GM19467 (cell line): Measurements from ENCODE around the gene ANKFY1.
"Not testable (repeated sequence)": the region's sequence is repeated elsewhere in the genome, so short reads cannot be mapped to it uniquely, and the experiment has no call there.

ENCODE experiments used
- ATAC-seq: cut with Tn5 transposase; IDR thresholded peaks from one replicate; pipeline ENCODE4 v1.9.1; 2021; ENCODE audit warnings: mild to moderate bottlenecking, moderate library complexity; ENCODE audit not compliant: unreplicated experiment

Gene ANKFY1

GRCh38 chr17:4258867-4259266 is 4.9 kb downstream of the ANKFY1 start:
- no peak for ATAC-seq

- no peak for ATAC-seq
These were observed 6.8 kb downstream of the ANKFY1 start for GRCh38 chr17:4256952-4257351.

- not testable (repeated sequence) for ATAC-seq
These were observed 8.5 kb downstream of the ANKFY1 start for GRCh38 chr17:4255271-4255670.

- no peak for ATAC-seq
These were observed 12.9 kb downstream of the ANKFY1 start for GRCh38 chr17:4250887-4251286.

- no peak for ATAC-seq
These were observed 14.2 kb downstream of the ANKFY1 start for GRCh38 chr17:4249452-4250029.

- no peak for ATAC-seq
These were observed 15.1 kb downstream of the ANKFY1 start for GRCh38 chr17:4248504-4249277.

- no peak for ATAC-seq
These were observed 15.8 kb downstream of the ANKFY1 start for GRCh38 chr17:4247971-4248388.

GRCh38 chr17:4247361-4247970 is 16.3 kb downstream of the ANKFY1 start:
- no peak for ATAC-seq

GRCh38 chr17:4246674-4247073 is 17.1 kb downstream of the ANKFY1 start:
- ATAC-seq: no peak

GRCh38 chr17:4241535-4241934 is 22.2 kb downstream of the ANKFY1 start:
- no peak for ATAC-seq

GRCh38 chr17:4236456-4236855 is 27.3 kb downstream of the ANKFY1 start:
- ATAC-seq: no peak

GRCh38 chr17:4235372-4236279 is 28.2 kb downstream of the ANKFY1 start:
- no peak for ATAC-seq

GRCh38 chr17:4234401-4234800 is 29.4 kb downstream of the ANKFY1 start:
- ATAC-seq: no peak

- no peak for ATAC-seq
These were observed 30.0 kb downstream of the ANKFY1 start for GRCh38 chr17:4233668-4234258.

- ATAC-seq: no peak
These were observed 31.5 kb downstream of the ANKFY1 start for GRCh38 chr17:4232168-4232813.

- ATAC-seq: no peak
These were observed 33.9 kb downstream of the ANKFY1 start for GRCh38 chr17:4229627-4230541.

- ATAC-seq: no peak
These were observed 41.7 kb downstream of the ANKFY1 start for GRCh38 chr17:4221899-4222659.

- no peak for ATAC-seq
These were observed 42.6 kb downstream of the ANKFY1 start for GRCh38 chr17:4221163-4221562.
